NCI-H526 (cell line): ENCODE results near the gene FTO.
"Not testable (repeated sequence)": the region's sequence is repeated elsewhere in the genome, so short reads cannot be mapped to it uniquely, and the experiment has no call there.

ENCODE experiments used
- DNase-seq, 2 experiments: peaks; one replicate each; lab custom pipeline; 2025; lab: John Stamatoyannopoulos, UW

The FTO gene

GRCh38 chr16:53827741-53828140 lies 123.8 kb downstream of the FTO start:
- DNase-seq = no peak

DNA sequence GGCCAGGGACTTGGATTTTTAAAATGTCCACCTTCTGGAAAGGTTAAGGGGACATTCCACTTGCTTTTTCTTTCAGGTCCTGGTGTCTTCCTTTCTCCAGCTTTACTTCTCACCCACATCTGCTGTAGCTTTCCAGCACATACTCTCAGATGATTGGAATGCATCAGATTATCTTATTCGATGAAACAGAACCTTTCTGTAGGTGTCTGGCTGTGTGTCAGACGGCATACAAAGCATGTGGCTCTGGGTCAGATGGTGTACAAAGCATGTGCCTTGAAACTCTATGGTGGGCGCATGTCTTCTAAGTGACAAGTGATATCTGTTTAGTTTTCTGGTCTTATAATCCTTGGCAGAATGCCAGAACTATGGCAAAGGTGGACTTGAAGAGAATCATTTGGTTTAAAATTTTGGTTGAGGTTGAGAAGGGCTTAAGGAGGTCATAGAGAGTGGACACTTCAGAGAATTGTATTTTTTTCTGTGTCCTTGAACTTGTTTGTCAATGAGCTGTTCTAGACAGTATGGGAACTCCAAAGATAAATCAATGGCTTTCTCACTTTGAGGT lies 125.3 kb downstream of the FTO start:
- DNase-seq = no peak

GRCh38 chr16:53832896-53833544 lies 129.1 kb downstream of the FTO start:
- DNase-seq = no peak

DNA sequence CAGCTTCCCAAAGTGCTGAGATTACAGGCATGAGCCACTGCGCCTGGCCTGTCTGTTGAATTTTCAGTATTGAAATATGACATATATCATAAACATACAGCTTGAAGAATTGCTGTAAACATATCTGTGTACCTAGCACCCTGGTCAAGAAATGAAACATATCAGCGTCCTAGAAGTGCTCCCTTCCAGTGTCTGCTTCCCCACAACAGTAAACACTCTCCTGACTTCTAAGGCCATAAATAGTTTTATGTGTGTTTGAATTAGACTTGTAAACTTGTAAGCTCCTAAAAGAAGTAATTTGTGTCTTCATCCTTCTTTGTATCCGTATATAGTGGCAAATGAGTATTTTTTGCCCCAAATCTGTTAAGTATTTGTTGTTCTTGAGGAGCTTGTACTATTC lies 132.2 kb downstream of the FTO start:
- no peak for DNase-seq

GRCh38 chr16:53836680-53837079 lies 132.7 kb downstream of the FTO start:
- DNase-seq = no peak

- no peak for DNase-seq
Observed at GRCh38 chr16:53837426-53837825, 133.5 kb downstream of the FTO start.

- no peak for DNase-seq
Observed at GRCh38 chr16:53839150-53839549, 135.2 kb downstream of the FTO start.

GRCh38 chr16:53840456-53840855 lies 136.5 kb downstream of the FTO start:
- peak in 1 of 2 experiments; percentile 44 for DNase-seq

DNA sequence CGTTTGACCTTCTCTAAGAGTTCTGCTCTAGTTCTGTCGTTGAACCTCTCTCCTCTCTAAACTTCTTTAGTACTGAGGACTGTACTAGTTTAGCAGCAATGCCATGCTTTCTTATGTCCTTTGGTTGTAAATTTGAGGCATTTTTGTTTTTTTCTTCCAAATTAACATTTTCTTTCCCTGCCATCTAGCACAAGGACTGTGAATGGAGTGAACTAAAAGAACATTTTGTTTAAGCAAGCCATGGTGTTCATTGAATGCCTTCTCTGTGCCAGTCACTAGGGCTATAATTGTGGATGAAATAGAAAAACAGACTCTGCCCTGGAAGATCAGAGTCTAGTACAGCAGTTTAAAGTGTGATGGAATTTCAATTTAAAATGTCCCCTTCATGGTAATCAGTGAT lies 137.9 kb downstream of the FTO start:
- no peak for DNase-seq

DNA sequence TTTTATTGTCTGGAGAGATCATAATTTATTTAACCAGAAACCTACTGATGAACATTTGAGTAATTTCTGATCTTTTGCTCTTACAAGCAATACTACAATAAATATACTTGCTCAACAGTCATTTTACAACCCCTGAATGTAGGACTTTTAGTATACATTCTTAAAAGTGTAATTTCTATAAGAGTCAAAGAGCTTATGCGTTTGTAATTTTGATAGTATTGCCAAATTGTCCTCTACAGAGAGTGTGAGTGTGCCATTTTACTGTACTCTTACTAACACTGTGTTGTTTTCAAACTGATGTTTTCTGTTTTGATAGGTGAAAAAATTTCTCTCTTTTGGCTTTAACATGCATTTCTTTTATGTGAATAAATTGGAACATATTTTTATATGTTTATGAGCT lies 139.1 kb downstream of the FTO start:
- DNase-seq = no peak

DNA sequence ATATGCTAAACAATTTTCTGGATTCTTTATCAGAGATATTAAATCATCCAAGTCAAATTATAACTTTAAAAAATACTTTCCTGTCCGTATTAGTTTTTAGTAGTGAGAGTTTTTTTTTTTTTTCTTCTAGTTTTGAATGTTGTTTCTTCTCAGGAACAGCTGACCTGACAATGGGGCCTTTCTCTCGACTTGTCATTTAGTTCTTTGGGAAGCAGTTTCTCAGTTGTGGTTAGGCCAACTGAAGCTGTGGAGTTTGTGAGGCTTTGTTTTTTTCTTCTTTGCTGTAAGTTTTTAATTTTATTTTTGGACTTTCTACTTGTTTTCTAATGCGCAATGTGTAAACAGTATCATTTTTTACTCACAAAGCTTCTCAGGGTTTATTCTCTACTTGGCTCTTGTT lies 140.8 kb downstream of the FTO start:
- DNase-seq = no peak

- DNase-seq = not testable (repeated sequence)
Observed at GRCh38 chr16:53846549-53846948, 142.6 kb downstream of the FTO start.

DNA sequence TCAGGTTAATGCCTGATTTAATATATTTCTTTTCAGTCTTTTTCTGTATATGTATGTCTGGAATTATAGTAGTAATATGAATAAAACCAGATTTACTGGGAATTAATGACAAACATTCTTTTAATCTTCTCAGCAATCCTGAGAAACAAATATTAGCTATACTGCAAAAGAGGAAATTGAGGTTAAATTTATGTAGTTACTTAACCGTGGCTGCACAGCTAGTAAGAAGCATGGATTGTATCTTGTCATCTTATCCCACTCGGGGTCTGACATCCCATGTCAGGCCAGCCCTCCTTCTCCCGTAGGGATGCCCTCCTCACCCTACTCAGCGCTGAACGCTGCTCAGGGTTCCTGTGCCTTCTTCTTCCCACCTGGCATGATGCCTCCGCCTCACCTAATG lies 143.0 kb downstream of the FTO start:
- DNase-seq = no peak

DNA sequence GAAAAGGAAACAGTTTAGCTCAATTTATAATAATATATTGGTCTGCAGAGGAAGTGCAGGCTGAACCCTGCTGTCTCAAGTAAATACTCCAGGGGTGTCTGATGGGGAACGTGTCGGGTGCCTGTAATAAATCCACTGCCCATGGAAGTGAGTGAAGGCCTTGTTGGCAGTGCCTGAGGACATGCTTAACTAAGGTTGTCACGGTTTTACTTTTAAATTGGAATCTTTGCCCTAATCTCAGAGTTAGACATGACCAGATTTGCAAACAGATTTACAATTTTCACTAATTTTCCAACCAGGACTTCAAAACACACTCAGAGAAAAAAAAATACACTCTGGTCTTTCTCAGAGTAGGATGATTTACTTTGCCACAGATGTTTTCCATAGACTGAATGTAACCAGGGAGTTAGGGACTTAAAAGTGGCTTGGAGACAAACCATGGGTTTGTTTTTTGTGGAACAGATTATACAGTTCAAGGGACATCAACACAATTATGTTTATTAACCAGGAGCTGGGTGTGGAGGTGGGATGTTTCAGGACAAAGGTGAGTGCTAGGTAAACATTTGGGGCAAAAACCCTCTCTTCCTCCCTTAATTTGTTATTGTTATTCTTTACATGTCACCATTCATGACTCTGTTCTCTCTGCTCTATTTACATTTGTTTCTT lies 144.5 kb downstream of the FTO start:
- DNase-seq = no peak

- DNase-seq = no peak
Observed at GRCh38 chr16:53848950-53849349, 145.0 kb downstream of the FTO start.

GRCh38 chr16:53849585-53849984 lies 145.6 kb downstream of the FTO start:
- peak in 1 of 2 experiments; percentile 1 for DNase-seq

GRCh38 chr16:53849994-53850393 lies 146.0 kb downstream of the FTO start:
- peak in 1 of 2 experiments; percentile 6 for DNase-seq

- no peak for DNase-seq
Observed at GRCh38 chr16:53852678-53853077, 148.7 kb downstream of the FTO start.

- DNase-seq = no peak
Observed at GRCh38 chr16:53855056-53855455, 151.1 kb downstream of the FTO start.

DNA sequence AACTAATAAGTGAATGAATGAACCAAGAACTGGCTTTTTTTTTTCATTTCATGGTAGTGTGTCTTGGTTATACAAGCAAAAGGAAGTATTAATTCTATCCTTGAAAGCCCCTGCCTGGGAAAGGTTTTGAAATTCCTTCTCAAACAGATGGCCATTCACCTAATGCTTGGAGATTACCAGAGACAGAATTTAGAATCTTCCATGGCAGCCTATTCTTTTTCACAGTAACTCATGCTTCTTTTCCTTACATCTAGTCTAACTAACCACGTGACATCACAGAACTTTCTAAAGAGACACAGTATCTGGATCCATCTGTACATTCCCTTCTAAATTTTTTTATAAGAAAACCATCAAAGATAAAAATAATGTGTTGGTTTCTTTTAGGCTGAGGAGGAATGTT lies 151.6 kb downstream of the FTO start:
- DNase-seq = no peak

- no peak for DNase-seq
Observed at GRCh38 chr16:53859995-53860540, 156.1 kb downstream of the FTO start.

GRCh38 chr16:53863861-53864260 lies 159.9 kb downstream of the FTO start:
- no peak for DNase-seq

GRCh38 chr16:53864819-53865493 lies 161.0 kb downstream of the FTO start:
- no peak for DNase-seq
